H9 (cell line): ENCODE results near the gene FBLN2. TPM values are rescaled to one million over a fixed set of nuclear protein-coding genes. Genes with fewer than 3 reads are reported as not detected.
A peak's percentile ranks its signal among the peaks of the same experiment; 100 is the strongest.

Experiments
- DNase-seq: peaks from one replicate; pipeline ENCODE4 v3.0.0-alpha.2; 2017
- H2AFZ ChIP-seq: one replicate; pipeline ENCODE4 v1.6.1; 2013; ENCODE audit warnings: mild to moderate bottlenecking, low read length, control low read depth, moderate library complexity
- H2AK5ac ChIP-seq: 2 replicates; pipeline ENCODE4 v1.6.1; 2013; ENCODE audit warnings: low read length, control low read depth, mixed read lengths; ENCODE audit not compliant: insufficient read length
- H2BK120ac ChIP-seq: one replicate; pipeline ENCODE4 v1.6.1; 2013; ENCODE audit warnings: low read depth, mild to moderate bottlenecking, low read length, control low read depth, inconsistent platforms; ENCODE audit not compliant: poor library complexity, severe bottlenecking
- H2BK12ac ChIP-seq: 2 replicates; pipeline ENCODE4 v1.6.1; 2013; ENCODE audit warnings: low read length, control low read depth, mixed read lengths, low read depth; ENCODE audit not compliant: insufficient read length
- H2BK15ac ChIP-seq: 2 replicates; pipeline ENCODE4 v1.6.1; 2013; ENCODE audit warnings: low read depth, low read length, control low read depth
- H2BK20ac ChIP-seq: one replicate; pipeline ENCODE4 v1.6.1; 2013; ENCODE audit warnings: low read depth, mild to moderate bottlenecking, low read length, control low read depth, inconsistent platforms; ENCODE audit not compliant: poor library complexity, severe bottlenecking
- H2BK5ac ChIP-seq: 2 replicates; pipeline ENCODE4 v1.6.1; 2013; ENCODE audit warnings: low read length, control low read depth, mixed read lengths; ENCODE audit not compliant: insufficient read length
- H3K14ac ChIP-seq: 2 replicates; pipeline ENCODE4 v1.6.1; 2013; ENCODE audit warnings: low read length, control low read depth; ENCODE audit not compliant: insufficient read depth
- H3K18ac ChIP-seq: 2 replicates; pipeline ENCODE4 v1.6.1; 2013; ENCODE audit warnings: low read depth, mild to moderate bottlenecking, mixed read lengths, low read length, control low read depth; ENCODE audit not compliant: insufficient read length
- H3K23ac ChIP-seq: 2 replicates; pipeline ENCODE4 v1.6.1; 2013; ENCODE audit warnings: low read length, control low read depth, mixed read lengths, low read depth; ENCODE audit not compliant: insufficient read length
- H3K23me2 ChIP-seq: 2 replicates; pipeline ENCODE4 v1.6.1; 2013; ENCODE audit warnings: low read depth, mild to moderate bottlenecking, mixed read lengths, low read length, control low read depth; ENCODE audit not compliant: insufficient read length, poor library complexity, severe bottlenecking
- H3K27ac ChIP-seq: 2 replicates; pipeline ENCODE4 v1.5.1; 2013; ENCODE audit warnings: low read length, control low read depth, mixed read lengths, low read depth; ENCODE audit not compliant: insufficient read length
- H3K27me3 ChIP-seq: 2 replicates; pipeline ENCODE4 v1.6.1; 2013; ENCODE audit warnings: low read length, control low read depth, inconsistent platforms; ENCODE audit not compliant: insufficient read depth
- H3K4ac ChIP-seq: 2 replicates; pipeline ENCODE4 v1.6.1; 2013; ENCODE audit warnings: low read depth, mild to moderate bottlenecking, control low read depth, inconsistent platforms, low read length, moderate library complexity
- H3K4me1 ChIP-seq: 2 replicates; pipeline ENCODE4 v1.6.1; 2013; ENCODE audit warnings: low read length, control low read depth, inconsistent platforms; ENCODE audit not compliant: insufficient read depth
- H3K4me2 ChIP-seq: 2 replicates; pipeline ENCODE4 v1.6.1; 2013; ENCODE audit warnings: low read length, control low read depth, mixed read lengths; ENCODE audit not compliant: insufficient read length, insufficient read depth
- H3K56ac ChIP-seq: 2 replicates; pipeline ENCODE4 v1.6.1; 2013; ENCODE audit warnings: low read depth, mild to moderate bottlenecking, mixed read lengths, low read length, control low read depth; ENCODE audit not compliant: insufficient read length
- H3K79me1 ChIP-seq: 2 replicates; pipeline ENCODE4 v1.6.1; 2013; ENCODE audit warnings: low read depth, mild to moderate bottlenecking, moderate library complexity, low read length, control low read depth, inconsistent platforms; ENCODE audit not compliant: insufficient read depth, poor library complexity, severe bottlenecking
- H3K79me2 ChIP-seq: 2 replicates; pipeline ENCODE4 v1.6.1; 2013; ENCODE audit warnings: low read length, control low read depth, inconsistent platforms; ENCODE audit not compliant: insufficient read depth
- H3K9ac ChIP-seq: 2 replicates; pipeline ENCODE4 v1.6.1; 2013; ENCODE audit warnings: low read length, control low read depth, mixed read lengths; ENCODE audit not compliant: insufficient read length; ENCODE audit errors: extremely low read depth
- H3K9me3 ChIP-seq: one replicate; pipeline ENCODE4 v1.6.1; 2013; ENCODE audit warnings: low read depth, low read length, inconsistent platforms; ENCODE audit not compliant: control insufficient read depth
- H3T11ph ChIP-seq: one replicate; pipeline ENCODE4 v1.6.1; 2013; ENCODE audit warnings: mild to moderate bottlenecking, low read length, control low read depth, inconsistent platforms
- H4K20me1 ChIP-seq: one replicate; pipeline ENCODE4 v1.6.1; 2013; ENCODE audit not compliant: control insufficient read depth, insufficient read length, insufficient read depth
- H4K5ac ChIP-seq: 2 replicates; pipeline ENCODE4 v1.6.1; 2013; ENCODE audit warnings: low read depth, mild to moderate bottlenecking, mixed read lengths, low read length, control low read depth; ENCODE audit not compliant: insufficient read length
- H4K8ac ChIP-seq: replicated peaks from 2 replicates; pipeline ENCODE4 v1.6.1; 2013; ENCODE audit warnings: low read length, control low read depth, mixed read lengths, low read depth; ENCODE audit not compliant: insufficient read length
- H4K91ac ChIP-seq: 2 replicates; pipeline ENCODE4 v1.6.1; 2013; ENCODE audit warnings: low read depth, mild to moderate bottlenecking, moderate library complexity, mixed read lengths, low read length, control low read depth; ENCODE audit not compliant: insufficient read length
- H3K27ac Mint-ChIP-seq, 3 experiments: 2 replicates in 2 of 3; 3 replicates in 1 of 3; pipeline ENCODE4 v1.8.0; 2020 to 2021; ENCODE audit warnings: mixed read lengths in 3 of 3, mild to moderate bottlenecking in 1 of 3, moderate library complexity in 1 of 3
- H3K27me3 Mint-ChIP-seq: 2 replicates; pipeline ENCODE4 v1.8.0; 2021; ENCODE audit warnings: low read depth, mild to moderate bottlenecking, moderate library complexity, mixed read lengths
- H3K36me3 Mint-ChIP-seq, 3 experiments: 2 replicates in 2 of 3; 3 replicates in 1 of 3; pipeline ENCODE4 v1.8.0; 2020 to 2021; ENCODE audit warnings: low read depth in 3 of 3, mixed read lengths in 3 of 3; ENCODE audit not compliant: insufficient read depth in 1 of 3
- H3K4me1 Mint-ChIP-seq, 2 experiments: 2 replicates each; pipeline ENCODE4 v1.8.0; 2020; ENCODE audit warnings: mixed read lengths in 2 of 2
- H3K4me3 Mint-ChIP-seq, 2 experiments: 2 replicates in 1 of 2; 3 replicates in 1 of 2; pipeline ENCODE4 v1.8.0; 2020 to 2021; ENCODE audit warnings: mild to moderate bottlenecking in 2 of 2, mixed read lengths in 2 of 2, moderate library complexity in 1 of 2
- H3K9me3 Mint-ChIP-seq, 2 experiments: 2 replicates in 1 of 2; 3 replicates in 1 of 2; pipeline ENCODE4 v1.8.0; 2020; ENCODE audit warnings: mild to moderate bottlenecking in 2 of 2, mixed read lengths in 2 of 2, moderate library complexity in 1 of 2
- WGBS: extraction: QIAGEN DNeasy Blood & Tissue Kit; methylation state at CpG from one replicate; pipeline ENCODE4 v1.1.7; 2013; ENCODE audit warnings: missing lambda C conversion rate, low lambda C conversion rate, mixed read lengths; ENCODE audit not compliant: insufficient read length; ENCODE audit errors: extremely low coverage; 5-methylcytosine and 5-hydroxymethylcytosine counted together
- total RNA-seq: library from RNA; stranded (reverse); gene quantifications from 2 replicates; pipeline ENCODE4 v1.2.1, GENCODE V29; 2021
- TF ChIP-seq, protein P1 (sequence below): fragments of 200-600 bp; sonication (generic); conservative IDR thresholded peaks from 3 replicates; pipeline ENCODE4 v1.8.0; 2021; ENCODE audit warnings: antibody characterized with exemption, mild to moderate bottlenecking

The FBLN2 gene
- total RNA-seq, 1 experiment from 2014 or later: 11.8 TPM

DNA sequence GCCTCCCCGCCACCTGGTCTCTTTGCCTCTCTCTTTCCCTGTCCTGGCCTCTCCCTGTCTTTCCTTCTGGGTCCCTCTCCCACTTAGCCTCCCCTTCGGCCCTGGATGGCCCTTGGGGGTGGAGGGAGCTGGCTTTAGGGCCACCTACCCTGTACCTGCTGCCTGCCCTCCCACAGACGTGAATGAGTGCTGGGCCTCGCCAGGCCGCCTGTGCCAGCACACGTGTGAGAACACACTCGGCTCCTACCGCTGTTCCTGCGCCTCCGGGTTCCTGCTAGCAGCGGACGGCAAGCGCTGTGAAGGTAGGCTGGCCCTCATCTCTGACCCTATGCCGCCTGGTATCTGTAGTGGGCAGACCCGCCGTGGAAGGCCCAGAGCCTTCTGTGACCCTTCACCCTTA is 80.7 kb downstream of the FBLN2 start:
- no peak overlapping the region for H4K8ac ChIP-seq
- H2BK15ac ChIP-seq: no peak overlapping the region
- no peaks in the 10 kb centered on the region for H3K4me1 Mint-ChIP-seq
- TF ChIP-seq, protein P1, sequence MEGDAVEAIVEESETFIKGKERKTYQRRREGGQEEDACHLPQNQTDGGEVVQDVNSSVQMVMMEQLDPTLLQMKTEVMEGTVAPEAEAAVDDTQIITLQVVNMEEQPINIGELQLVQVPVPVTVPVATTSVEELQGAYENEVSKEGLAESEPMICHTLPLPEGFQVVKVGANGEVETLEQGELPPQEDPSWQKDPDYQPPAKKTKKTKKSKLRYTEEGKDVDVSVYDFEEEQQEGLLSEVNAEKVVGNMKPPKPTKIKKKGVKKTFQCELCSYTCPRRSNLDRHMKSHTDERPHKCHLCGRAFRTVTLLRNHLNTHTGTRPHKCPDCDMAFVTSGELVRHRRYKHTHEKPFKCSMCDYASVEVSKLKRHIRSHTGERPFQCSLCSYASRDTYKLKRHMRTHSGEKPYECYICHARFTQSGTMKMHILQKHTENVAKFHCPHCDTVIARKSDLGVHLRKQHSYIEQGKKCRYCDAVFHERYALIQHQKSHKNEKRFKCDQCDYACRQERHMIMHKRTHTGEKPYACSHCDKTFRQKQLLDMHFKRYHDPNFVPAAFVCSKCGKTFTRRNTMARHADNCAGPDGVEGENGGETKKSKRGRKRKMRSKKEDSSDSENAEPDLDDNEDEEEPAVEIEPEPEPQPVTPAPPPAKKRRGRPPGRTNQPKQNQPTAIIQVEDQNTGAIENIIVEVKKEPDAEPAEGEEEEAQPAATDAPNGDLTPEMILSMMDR: no peak
- no peaks in the 10 kb centered on the region for H3K79me1 ChIP-seq
- H3K18ac ChIP-seq: no peak overlapping the region
- H3K4me1 ChIP-seq: no peaks in the 10 kb centered on the region
- no peaks in the 10 kb centered on the region for H3K23me2 ChIP-seq
- H3K9me3 ChIP-seq: no peaks in the 10 kb centered on the region
- H3K79me2 ChIP-seq: no peaks in the 10 kb centered on the region
- DNase-seq: no peak
- no peak overlapping the region for H3K23ac ChIP-seq
- no CpG with 5 or more reads among the region's 16 CpGs for WGBS
- no peak overlapping the region for H3K56ac ChIP-seq
- no peaks in the 10 kb centered on the region for H3K27me3 ChIP-seq
- H3T11ph ChIP-seq: no peak overlapping the region
- no peak overlapping the region for H2BK120ac ChIP-seq
- no peaks in the 10 kb centered on the region for H3K9me3 Mint-ChIP-seq
- no peak overlapping the region for H3K4ac ChIP-seq
- peaks cover 0 to 2% (median 0%) of the 10 kb centered on the region in 3 experiments; a peak in 2 of 7 replicates for H3K36me3 Mint-ChIP-seq
- H2BK12ac ChIP-seq: no peak overlapping the region
- no peak overlapping the region; the same call in 1 of the 2 replicates for H3K14ac ChIP-seq
- H3K27ac Mint-ChIP-seq: peak overlapping the region; percentile 4 to 86 (median 68); a peak in 2 of 7 replicates
- H4K5ac ChIP-seq: no peak overlapping the region
- H3K4me2 ChIP-seq: no peak overlapping the region
- no peak overlapping the region for H3K4me3 Mint-ChIP-seq
- no peak overlapping the region for H2BK5ac ChIP-seq
- H3K27me3 Mint-ChIP-seq: no peaks in the 10 kb centered on the region
- H4K91ac ChIP-seq: no peak overlapping the region
- no peak overlapping the region for H2BK20ac ChIP-seq
- H3K27ac ChIP-seq: no peak overlapping the region
- no peaks in the 10 kb centered on the region for H4K20me1 ChIP-seq
- no peak overlapping the region for H2AFZ ChIP-seq
- H3K9ac ChIP-seq: no peak overlapping the region
- no peak overlapping the region for H2AK5ac ChIP-seq
